GM18526 (cell line): Measurements from ENCODE around the gene EFHD2.

Source experiments
- POLR2A ChIP-seq: IDR thresholded peaks from 3 replicates; pipeline ENCODE4 v1.6.1; 2011; ENCODE audit not compliant: insufficient read length; ENCODE audit errors: extremely low read depth

Gene EFHD2

GRCh38 chr1:15402809-15403450, 6.8 kb upstream of the EFHD2 start:
- TF ChIP-seq POLR2A: no peak

GRCh38 chr1:15403962-15404580, 5.6 kb upstream of the EFHD2 start:
- TF ChIP-seq POLR2A: no peak

GRCh38 chr1:15405106-15405850, 4.4 kb upstream of the EFHD2 start:
- TF ChIP-seq POLR2A: no peak

GRCh38 chr1:15406614-15407559, 2.8 kb upstream of the EFHD2 start:
- TF ChIP-seq POLR2A: no peak

DNA sequence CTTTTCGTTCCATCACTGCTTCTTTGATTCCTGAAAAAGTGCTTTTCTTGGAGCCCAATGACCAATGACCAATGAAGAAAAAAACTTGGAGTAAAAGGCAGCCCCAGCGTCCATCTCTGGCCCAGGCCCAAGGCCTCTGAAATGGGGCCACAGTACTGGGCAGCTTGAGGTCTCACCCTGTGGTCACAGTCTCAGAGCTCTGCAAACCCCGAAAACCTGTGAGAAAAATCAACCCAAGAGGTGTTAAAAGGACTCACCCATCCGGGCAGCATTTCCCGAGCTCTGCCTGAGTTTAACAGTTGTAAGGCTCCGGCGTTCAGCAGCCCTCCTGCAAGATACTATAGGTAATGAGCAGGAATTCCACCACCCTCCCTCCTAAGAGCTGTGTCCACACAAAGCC, 2.1 kb upstream of the EFHD2 start:
- TF ChIP-seq POLR2A: no peak

GRCh38 chr1:15408890-15409387, 749 bp upstream of the EFHD2 start:
- no peak for TF ChIP-seq POLR2A

DNA sequence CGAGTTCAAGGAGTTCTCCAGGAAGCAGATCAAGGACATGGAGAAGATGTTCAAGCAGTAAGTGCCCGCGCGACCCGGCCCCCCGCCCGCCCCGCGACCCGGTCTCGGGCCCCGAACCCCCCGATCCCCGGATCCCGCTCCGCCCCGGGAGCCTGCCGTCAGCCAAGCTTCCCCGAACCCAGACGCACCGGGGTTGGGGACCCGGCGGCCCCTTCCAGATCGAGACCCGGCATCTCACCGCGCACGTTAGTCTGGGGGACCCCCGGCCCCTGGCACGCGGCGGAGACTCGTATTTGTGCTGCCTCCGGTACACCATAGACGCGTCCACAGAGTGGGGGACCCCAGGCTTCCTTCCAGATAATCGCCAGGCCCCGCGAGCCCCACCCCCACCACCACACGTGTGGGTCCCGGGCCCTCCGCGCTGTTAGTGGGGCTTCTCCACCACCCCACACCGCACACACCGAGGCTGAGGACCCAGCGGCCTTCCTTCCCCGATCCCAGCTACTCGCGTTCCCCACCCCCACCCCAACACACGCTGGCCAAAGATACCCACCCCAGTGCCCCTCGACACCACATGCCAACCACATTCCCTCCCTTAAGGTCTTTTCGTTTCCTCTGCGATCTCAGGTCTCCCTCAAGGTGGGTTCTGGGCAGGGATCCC, 665 bp downstream of the EFHD2 start:
- no peak for TF ChIP-seq POLR2A

GRCh38 chr1:15410884-15411245, 1.2 kb downstream of the EFHD2 start:
- no peak for TF ChIP-seq POLR2A

DNA sequence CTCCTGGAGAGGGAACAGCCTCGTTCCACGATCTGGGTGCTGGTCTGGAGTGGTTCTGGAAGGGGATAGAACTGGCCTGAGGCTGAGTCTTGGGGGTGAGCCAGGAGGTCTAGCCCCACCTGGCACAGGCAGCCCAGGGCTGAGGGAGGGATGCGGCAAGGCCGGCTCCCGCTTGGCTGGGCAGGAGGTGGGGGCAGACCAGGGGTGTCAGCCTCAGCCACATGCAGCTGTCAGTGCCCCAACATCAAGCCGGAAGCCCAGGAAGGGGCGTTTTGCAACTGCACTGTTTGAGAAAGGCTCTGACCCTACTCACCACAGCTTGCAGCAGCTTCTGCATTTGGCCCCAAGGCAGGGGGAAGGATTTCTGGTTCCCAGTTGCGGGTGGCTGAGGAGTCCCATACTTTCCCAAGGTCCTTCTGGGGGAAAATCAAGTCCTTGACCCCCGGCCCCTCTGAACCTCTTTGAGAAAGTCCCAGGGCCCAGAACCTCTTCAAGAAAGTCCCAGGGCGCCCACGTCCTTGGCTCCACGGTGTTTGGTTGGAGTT, 2.0 kb downstream of the EFHD2 start:
- no peak for TF ChIP-seq POLR2A

GRCh38 chr1:15412175-15412800, 2.6 kb downstream of the EFHD2 start:
- no peak for TF ChIP-seq POLR2A

GRCh38 chr1:15412843-15413242, 3.2 kb downstream of the EFHD2 start:
- TF ChIP-seq POLR2A: no peak

GRCh38 chr1:15413563-15414444, 4.1 kb downstream of the EFHD2 start:
- no peak for TF ChIP-seq POLR2A

DNA sequence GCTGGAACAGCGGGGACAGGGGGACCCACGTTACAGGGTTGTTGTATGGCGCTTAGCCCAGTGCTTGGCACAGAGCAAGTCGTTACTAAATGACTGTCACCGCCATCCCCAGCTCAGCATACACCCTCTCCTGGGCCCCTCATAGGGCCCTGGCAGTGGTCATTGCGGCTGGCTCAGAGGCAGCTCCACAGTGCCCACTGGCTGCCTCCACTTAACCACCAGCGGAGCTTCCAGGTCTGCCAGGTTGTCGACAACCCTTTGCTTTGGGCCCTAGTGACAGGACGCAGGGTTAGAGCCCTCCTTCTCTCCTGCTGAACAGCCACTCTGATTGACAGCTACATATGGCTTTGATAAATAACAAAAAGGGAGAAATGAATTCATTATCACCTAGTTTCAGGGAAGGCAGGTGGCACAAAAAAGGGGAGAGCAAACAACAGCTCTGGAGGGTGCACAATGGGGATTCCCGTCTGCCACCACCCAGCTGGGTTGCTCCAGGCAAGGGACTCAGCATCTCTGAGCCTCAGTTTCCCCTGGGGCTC, 4.8 kb downstream of the EFHD2 start:
- TF ChIP-seq POLR2A: no peak
